Fibroblast of mammary gland (primary cell): ENCODE measurements around the gene PLCH1.

ENCODE experiments used
- DNase-seq: peaks from one replicate; pipeline ENCODE4 v3.0.0-alpha.2; 2010; ENCODE audit warnings: low read depth
- H3K4me3 ChIP-seq: 2 replicates; pipeline ENCODE4 v1.5.1; 2011; ENCODE audit warnings: low read depth, mild to moderate bottlenecking, low read length, moderate library complexity; ENCODE audit not compliant: control insufficient read depth
- CTCF ChIP-seq: conservative IDR thresholded peaks from 2 replicates; pipeline ENCODE4 v1.5.1; 2011; ENCODE audit warnings: low read depth, low read length, inconsistent platforms; ENCODE audit not compliant: control insufficient read depth, insufficient read depth

Gene PLCH1

DNA sequence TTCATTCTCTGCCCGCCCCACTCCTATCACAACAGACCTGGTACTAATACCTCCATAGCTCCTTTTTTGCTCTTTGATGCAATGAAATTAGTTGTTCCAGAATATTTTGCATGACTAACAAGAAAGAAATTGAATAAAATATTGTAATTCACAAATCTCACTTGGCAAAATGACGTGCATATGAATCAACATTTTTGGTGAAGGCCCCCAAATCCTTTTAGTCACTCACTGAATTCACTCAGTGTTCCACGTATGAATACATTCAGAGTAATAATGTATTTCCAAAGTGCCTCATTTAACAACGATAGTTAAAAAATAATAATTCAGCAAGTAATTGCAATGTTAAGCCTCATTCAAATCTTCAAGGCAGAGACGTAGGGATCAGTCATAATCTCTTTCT lies 302.8 kb downstream of the PLCH1 start:
- no peak overlapping the region for H3K4me3 ChIP-seq
- DNase-seq, result peak; percentile 65
- TF ChIP-seq CTCF, result no peak

- DNase-seq, result no peak
- no peak for TF ChIP-seq CTCF
- H3K4me3 ChIP-seq, result no peak overlapping the region
Measured at GRCh38 chr3:155441506-155441905, 303.4 kb downstream of the PLCH1 start.

DNA sequence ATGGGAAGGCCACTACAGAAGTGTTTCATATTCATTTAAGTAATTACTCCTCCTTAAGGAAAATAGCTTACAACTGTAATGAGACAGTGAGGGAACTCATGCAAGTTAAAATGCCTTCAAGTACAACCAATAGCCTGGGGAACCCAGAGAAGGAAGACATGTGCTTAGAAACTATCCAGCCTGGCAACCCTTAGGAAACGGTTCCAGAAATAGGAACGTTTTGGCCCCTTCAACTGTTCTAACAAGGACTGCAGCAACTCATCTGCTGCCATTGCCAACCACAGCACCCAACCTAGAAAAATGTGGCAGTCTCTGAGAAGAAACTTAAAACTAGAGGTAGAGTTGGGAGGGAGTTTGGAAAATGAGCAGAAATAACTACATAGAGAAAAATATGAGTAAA lies 303.8 kb downstream of the PLCH1 start:
- no peak for TF ChIP-seq CTCF
- DNase-seq, result no peak
- no peak overlapping the region for H3K4me3 ChIP-seq

DNA sequence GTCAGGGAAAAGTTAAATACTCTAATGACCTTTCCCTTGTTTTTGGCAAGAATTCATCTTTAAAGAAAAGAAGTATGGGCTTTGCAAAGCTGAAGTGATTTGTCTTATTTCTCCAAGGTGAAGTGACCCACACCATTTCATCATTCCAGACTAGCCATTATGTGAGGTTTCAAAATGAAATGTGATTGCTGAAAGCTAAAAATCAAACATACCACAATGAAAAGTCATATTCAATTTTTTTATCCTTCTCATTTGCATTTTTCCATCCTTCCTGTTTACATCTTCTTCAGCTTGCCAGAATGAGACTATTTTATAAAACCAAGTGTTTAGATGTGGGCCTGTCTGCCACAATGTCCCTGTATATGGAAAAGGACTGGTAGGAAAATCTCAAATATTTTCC lies 309.1 kb downstream of the PLCH1 start:
- DNase-seq, result no peak
- no peak overlapping the region for H3K4me3 ChIP-seq
- no peak for TF ChIP-seq CTCF

GRCh38 chr3:155431856-155432570 lies 312.9 kb downstream of the PLCH1 start:
- no peak for TF ChIP-seq CTCF
- no peak overlapping the region for H3K4me3 ChIP-seq
- DNase-seq, result no peak

GRCh38 chr3:155428563-155428962 lies 316.3 kb downstream of the PLCH1 start:
- TF ChIP-seq CTCF, result no peak
- DNase-seq, result peak; percentile 94
- no peak overlapping the region for H3K4me3 ChIP-seq
